HepG2 (cell line): Measurements from ENCODE around the gene HDAC10.

Experiments
- BRCA1 ChIP-seq: sonication (generic); formaldehyde crosslinking; IDR thresholded peaks from 2 replicates; pipeline ENCODE4 v1.4.0; 2020; ENCODE audit warnings: missing genetic modification reagents
- CHD2 ChIP-seq: IDR thresholded peaks from 2 replicates; pipeline ENCODE4 v1.6.1; 2011; ENCODE audit warnings: low read depth, low read length, improper control_type of control experiment
- CTCF ChIP-seq: sonication (generic); formaldehyde crosslinking; IDR thresholded peaks from 2 replicates; pipeline ENCODE4 v1.5.0; 2020; ENCODE audit warnings: mild to moderate bottlenecking, missing genetic modification reagents, moderate library complexity
- HNF4A ChIP-seq: sonication (generic); formaldehyde crosslinking; IDR thresholded peaks from 2 replicates; pipeline ENCODE4 v1.4.0; 2020; ENCODE audit warnings: missing genetic modification reagents
- RXRA ChIP-seq: sonication (generic); formaldehyde crosslinking; IDR thresholded peaks from 2 replicates; pipeline ENCODE4 v1.5.1; 2020; ENCODE audit warnings: missing genetic modification reagents
- TBX3 ChIP-seq: fragments of 450-650 bp; IDR thresholded peaks from 2 replicates; pipeline ENCODE4 v1.6.1; 2017; ENCODE audit warnings: antibody characterized with exemption, mild to moderate bottlenecking, inconsistent platforms, borderline replicate concordance
- TFE3 ChIP-seq: IDR thresholded peaks from 2 replicates; pipeline ENCODE4 v1.6.1; 2016

GRCh38 chr22:50253941-50254340 is 2.9 kb upstream of the HDAC10 start:
- TF ChIP-seq BRCA1 (CRISPR knock-in tag) (no peak), CTCF (no peak), HNF4A (CRISPR knock-in tag) (no peak), RXRA (CRISPR knock-in tag) (no peak), CHD2 (no peak), TFE3 (no peak), TBX3 (no peak)
